GM19328 (cell line): ENCODE results near the gene SUPT3H.
"Not testable (repeated sequence)": the region's sequence is repeated elsewhere in the genome, so short reads cannot be mapped to it uniquely, and the experiment has no call there.

Experiments used
- ATAC-seq: cut with Tn5 transposase; IDR thresholded peaks from one replicate; pipeline ENCODE4 v1.9.1; 2021; ENCODE audit warnings: mild to moderate bottlenecking, moderate library complexity; ENCODE audit not compliant: unreplicated experiment

Gene SUPT3H

DNA sequence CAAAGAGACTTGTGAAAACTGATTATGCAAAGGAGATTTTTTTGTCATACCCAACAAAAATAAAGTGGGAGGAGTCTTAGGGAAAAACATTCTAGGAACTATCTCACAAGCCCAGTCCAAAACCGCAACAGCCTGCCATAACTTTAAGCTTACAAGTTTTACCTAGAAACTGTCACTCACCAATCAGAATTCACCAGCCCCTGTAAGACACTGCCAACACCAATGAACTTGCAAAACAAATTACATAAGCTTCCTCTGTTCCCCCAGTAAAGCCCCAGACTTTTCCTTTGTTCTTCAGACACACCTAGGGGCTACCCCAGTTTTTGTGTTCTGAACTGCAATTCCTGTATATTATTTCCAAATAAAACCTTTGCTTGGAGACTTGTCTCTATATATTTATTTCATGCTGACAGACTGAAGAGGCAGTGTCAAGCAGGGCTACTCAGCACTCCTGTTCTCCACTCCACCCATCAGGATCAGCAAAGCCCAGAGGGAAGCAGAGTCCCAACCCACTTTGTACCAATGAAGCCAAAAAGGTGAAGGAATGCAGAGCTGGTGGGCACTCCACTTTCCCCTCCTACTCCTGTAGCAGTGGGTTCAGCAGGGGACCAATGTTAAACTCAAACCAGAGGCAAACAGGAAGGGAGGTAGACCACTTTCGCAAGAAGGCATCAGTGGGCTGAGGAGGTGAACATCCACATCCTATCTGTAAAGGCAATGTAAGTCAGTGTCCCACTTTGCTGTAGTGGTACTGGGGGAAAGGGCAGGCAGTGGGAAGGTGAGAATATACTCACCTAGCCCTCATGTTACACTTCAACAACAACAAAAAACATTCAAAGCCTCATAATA is 192.1 kb downstream of the SUPT3H start:
- ATAC-seq = no peak

DNA sequence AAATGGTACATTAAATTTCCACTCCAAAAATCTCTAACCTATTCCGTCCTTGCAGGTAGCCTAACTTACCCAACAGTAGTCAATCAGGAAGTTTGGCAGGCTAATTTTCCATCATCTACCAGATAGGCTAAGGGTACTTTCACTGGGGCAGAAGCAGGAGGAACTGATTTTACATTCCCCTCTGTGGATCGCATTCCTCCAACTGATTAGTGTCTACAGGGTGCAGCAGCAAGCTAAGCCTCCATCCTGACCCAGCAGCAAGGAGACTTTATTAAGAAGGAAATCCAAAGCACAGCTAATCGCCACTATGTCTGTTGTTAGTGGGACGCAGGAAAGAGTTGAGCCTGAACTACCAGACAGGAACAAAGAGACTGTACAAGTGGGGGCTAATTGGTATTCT is 192.8 kb downstream of the SUPT3H start:
- no peak for ATAC-seq

- no peak for ATAC-seq
Measured at GRCh38 chr6:45184040-45184439, 193.7 kb downstream of the SUPT3H start.

DNA sequence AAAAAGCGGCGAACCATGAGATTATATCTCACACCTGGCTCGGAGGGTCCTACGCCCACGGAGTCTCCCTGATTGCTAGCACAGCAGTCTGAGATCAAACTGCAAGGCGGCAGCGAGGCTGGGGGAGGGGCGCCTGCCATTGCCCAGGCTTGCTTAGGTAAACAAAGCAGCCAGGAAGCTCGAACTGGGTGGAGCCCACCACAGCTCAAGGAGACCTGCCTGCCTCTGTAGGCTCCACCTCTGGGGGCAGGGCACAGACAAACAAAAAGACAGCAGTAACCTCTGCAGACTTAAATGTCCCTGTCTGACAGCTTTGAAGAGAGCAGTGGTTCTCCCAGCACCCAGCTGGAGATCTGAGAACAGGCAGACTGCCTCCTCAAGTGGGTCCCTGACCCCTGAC is 201.4 kb downstream of the SUPT3H start:
- not testable (repeated sequence) for ATAC-seq

GRCh38 chr6:45175272-45175671 is 202.5 kb downstream of the SUPT3H start:
- no peak for ATAC-seq

- no peak for ATAC-seq
Measured at GRCh38 chr6:45174045-45174444, 203.7 kb downstream of the SUPT3H start.

DNA sequence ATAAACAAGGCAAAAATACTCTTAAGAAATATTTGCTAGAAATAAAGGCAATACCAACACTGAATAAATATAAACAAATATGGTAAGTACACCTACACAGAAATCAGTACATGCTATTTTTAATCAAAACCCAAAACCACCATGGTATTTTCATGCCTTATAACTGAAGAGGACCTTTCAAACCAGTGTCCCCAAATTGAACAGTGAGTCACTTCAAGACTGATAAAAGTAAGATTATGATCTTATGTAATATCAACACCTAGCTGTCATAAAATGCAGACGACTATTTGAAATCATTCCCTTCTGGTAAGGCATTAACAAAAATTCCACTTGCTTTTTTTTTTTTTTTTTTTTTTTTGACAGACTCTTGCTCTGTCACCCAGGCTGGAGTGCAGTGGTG is 206.4 kb downstream of the SUPT3H start:
- ATAC-seq = no peak

- ATAC-seq = no peak
Measured at GRCh38 chr6:45170309-45170708, 207.4 kb downstream of the SUPT3H start.

DNA sequence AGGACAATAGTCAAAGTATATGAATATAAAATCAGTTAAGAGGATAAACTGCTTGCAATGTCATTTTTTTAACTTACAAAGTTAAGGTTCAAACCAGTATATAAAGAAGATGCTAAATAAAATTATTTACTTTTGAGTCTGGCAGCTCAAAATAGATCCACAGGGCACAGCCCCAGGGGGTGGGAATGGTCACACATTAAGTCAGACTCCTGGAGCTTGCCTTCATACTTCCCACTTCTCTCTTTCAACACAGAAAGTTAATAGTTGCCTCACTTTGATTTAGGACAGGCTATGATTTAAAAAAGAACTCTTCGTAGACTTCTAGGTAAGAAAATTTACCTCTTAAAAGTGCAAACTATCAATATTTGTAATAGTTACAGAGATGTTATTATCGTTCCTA is 207.9 kb downstream of the SUPT3H start:
- ATAC-seq = no peak

GRCh38 chr6:45163952-45164766 is 213.6 kb downstream of the SUPT3H start:
- ATAC-seq = no peak

DNA sequence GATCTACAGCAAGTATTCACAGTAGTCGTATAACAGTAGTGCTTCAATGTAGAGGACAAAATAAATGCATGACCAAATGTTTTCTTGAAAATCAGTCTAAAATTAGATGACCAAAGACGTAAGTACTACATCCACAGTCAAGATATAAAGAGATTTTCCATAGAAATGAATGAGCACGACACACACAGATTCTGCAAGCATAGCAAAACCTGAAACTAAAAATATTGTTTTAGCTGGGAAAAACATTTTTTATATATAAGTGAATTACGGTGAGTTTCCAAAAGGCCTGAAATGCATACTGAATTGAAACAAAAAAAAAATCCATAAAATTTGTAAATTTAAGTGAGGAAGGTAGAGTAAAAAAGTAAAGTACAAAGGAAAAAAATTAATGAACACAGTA is 217.4 kb downstream of the SUPT3H start:
- no peak for ATAC-seq

GRCh38 chr6:45156075-45156474 is 221.7 kb downstream of the SUPT3H start:
- peak; percentile 99 for ATAC-seq

- no peak for ATAC-seq
Measured at GRCh38 chr6:45155341-45155894, 222.3 kb downstream of the SUPT3H start.

GRCh38 chr6:45154679-45155078 is 223.1 kb downstream of the SUPT3H start:
- no peak for ATAC-seq

DNA sequence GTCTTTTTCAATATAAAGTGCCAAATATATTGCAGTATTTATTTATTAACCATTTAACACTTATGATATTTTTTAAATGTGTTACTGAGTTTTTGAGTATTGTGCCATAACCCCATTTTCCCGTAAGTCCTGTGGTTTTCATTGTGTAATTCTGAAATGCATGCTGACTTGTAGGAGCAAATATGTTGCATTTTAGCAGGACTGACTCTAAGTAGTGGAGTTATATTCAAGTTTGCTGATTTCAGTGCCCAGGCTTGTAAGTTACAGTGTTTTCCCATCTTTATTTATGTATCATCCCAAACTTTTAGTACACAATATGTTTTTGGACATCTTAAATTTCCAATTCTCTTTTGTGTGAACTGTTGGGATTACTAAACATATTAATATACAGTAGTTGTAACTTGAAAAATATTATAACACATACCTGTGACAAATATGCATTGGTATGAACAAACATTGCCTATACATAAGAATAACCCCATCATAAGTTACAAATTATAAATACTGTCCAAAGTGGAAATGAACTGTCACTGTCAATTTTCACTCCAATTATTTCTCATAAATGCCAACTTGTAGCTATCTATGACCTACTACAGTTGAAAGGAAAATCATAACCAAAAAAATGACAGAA is 228.9 kb downstream of the SUPT3H start:
- ATAC-seq = no peak

DNA sequence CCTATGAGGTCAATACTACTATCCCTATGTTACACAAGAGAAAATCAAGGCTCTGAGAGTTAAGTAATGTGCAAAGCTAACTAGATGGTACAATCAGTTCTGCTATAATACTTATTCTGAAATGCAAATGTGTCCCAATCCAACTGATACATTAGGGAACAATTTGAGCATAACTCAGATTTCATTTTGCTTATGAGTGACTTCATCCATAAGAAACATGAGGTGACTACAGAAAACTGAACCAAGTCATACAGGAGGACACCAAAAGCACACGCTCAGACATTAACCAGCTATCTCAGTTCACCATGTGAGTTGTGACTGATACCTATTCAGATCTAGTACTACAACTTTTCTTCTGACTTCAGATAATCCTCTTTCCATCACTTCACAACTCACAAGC is 229.5 kb downstream of the SUPT3H start:
- no peak for ATAC-seq

- ATAC-seq = not testable (repeated sequence)
Measured at GRCh38 chr6:45145658-45146057, 232.1 kb downstream of the SUPT3H start.

DNA sequence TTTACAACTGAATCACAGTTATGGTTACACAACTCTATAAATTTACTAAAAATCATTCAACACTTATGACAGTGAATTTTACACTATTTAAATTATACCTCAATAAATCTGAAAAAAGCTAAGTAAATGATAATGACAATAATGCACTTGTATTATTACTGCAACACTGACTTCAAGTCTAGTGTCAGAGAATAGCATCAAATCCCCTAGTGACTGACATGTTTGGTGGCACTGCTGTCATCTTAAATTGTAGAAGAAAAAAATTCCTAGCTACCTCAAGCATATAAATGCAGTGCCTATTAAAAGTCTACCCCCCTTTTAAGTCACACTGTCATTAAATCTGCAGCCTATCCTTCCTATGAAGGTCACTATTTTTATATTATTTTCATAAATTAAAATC is 239.0 kb downstream of the SUPT3H start:
- ATAC-seq = no peak

- ATAC-seq = no peak
Measured at GRCh38 chr6:45136495-45136894, 241.2 kb downstream of the SUPT3H start.

DNA sequence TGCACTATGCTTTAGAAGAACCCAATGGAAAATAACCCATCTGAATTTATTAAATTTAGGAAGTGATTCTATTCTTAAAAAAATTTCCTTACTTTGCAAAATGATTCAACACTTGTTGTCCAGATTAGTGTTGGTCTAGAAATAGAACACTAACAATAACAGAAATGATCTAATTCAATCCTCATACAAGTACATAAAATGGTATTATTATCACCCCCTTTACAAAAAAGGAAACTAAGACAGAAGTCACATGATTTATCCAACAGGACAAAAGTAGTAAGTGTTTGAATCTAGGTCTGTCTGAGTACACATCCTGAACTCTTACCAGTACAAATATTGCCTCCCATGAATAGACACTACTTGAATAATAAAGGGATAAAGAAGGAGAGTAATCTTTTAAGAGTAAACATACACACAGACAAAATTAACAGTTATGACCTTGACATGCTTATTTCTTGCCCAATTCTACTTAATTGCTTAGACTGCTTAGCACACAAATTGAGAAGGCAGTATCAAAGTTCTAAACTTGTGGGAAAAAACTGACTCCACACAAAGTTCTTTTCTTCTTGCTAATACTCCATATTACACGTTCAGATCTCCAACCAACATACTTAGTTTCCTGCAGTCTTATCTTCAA is 245.0 kb downstream of the SUPT3H start:
- no peak for ATAC-seq

GRCh38 chr6:45132059-45132458 is 245.7 kb downstream of the SUPT3H start:
- ATAC-seq = no peak
